ENCODE data around the gene GET3. TPM values are rescaled to one million over a fixed set of nuclear protein-coding genes. Genes with fewer than 3 reads are reported as not detected.

Gene GET3
- polyA plus RNA-seq, 1 of the 3 experiments (the other 2 are of a cell fraction), result 264 TPM

- no peaks in the 10 kb centered on the region for H3K9me3 ChIP-seq
- no peaks in the 10 kb centered on the region for H3K36me3 ChIP-seq (replicated peaks in 1 of 2; ENCODE audit: control insufficient read depth in 1 of 2, insufficient read depth in 2 of 2, low read length in 1 of 2)
- H3K9me2 ChIP-seq, result no peaks in the 10 kb centered on the region
- TF ChIP-seq JUND (IDR thresholded peaks at IDR 0.05) (no peak), POLR2AphosphoS5 (IDR thresholded peaks at IDR 0.05; ENCODE audit: low read depth, low read length) (no peak), MAX (IDR thresholded peaks at IDR 0.05; ENCODE audit: low read depth) (no peak), SMC3 (IDR thresholded peaks at IDR 0.05; ENCODE audit: low read depth, low read length) (no peak), NFIC (IDR thresholded peaks at IDR 0.05; ENCODE audit: borderline replicate concordance) (no peak), FOXJ3 (CRISPR knock-in tag; IDR thresholded peaks at IDR 0.05) (no peak), ZBTB33 (IDR thresholded peaks at IDR 0.05; ENCODE audit: borderline replicate concordance, low read depth) (no peak), RCOR1 (IDR thresholded peaks at IDR 0.05; ENCODE audit: low read length) (no peak), TEAD4 (IDR thresholded peaks at IDR 0.05; ENCODE audit: borderline replicate concordance, insufficient read depth) (no peak), CTCF (IDR thresholded peaks at IDR 0.05) (no peak), YY1 (IDR thresholded peaks at IDR 0.05; ENCODE audit: low read depth) (no peak), TAF1 (IDR thresholded peaks at IDR 0.05; ENCODE audit: borderline replicate concordance, low read depth, low read length) (no peak)
- H4K20me1 ChIP-seq (ENCODE audit: insufficient read depth), result peaks cover 10% of the 10 kb centered on the region
- ChIA-PET POLR2A (no interaction called here), CTCF (interaction anchor here (1.3 to 3.4 kb wide), 4 partner anchors 8 to 60 kb away, joined by 3 to 46 read pairs (median 10); no protein-coding TSS in a partner anchor)
- H3K27me3 ChIP-seq (ENCODE audit: insufficient read depth), result no peaks in the 10 kb centered on the region
- H3K79me2 ChIP-seq (ENCODE audit: insufficient read depth), result peaks cover 11% of the 10 kb centered on the region
- H3K27ac ChIP-seq (ENCODE audit: low read depth in 2 of 2, low read length in 1 of 2), result peak overlapping the region; percentile 97 to 98; a peak in 3 of 4 replicates
- peaks cover 64% of the 10 kb centered on the region for H3F3A ChIP-seq (replicated peaks; ENCODE audit: insufficient read depth)
- no peak overlapping the region for H3K4me2 ChIP-seq
- H3K4me1 ChIP-seq (ENCODE audit: control insufficient read depth in 1 of 2, insufficient read depth in 2 of 2, low read depth in 1 of 2, low read length in 1 of 2), result peaks cover 48 to 69% of the 10 kb centered on the region in 2 experiments
- H3K9ac ChIP-seq, result no peak overlapping the region
- no peak overlapping the region for H3K4me3 ChIP-seq (ENCODE audit: low read depth in 2 of 2, low read length in 1 of 2)
- DNase-seq, result no peak
- WGBS (ENCODE audit: low lambda C conversion rate), result 94% methylated on average over 9 of the region's 10 CpGs
- no peak overlapping the region for H2AFZ ChIP-seq (ENCODE audit: low read depth)
Measured at GRCh38 chr19:12787458-12787857, 50.2 kb downstream of the GET3 start.

GRCh38 chr19:12788042-12788681 is 50.9 kb downstream of the GET3 start:
- Histone ChIP-seq H3K4me1 (ENCODE audit: control insufficient read depth in 1 of 2, insufficient read depth in 2 of 2, low read depth in 1 of 2, low read length in 1 of 2) (peaks cover 44 to 66% of the 10 kb centered on the region in 2 experiments), H3K9ac (peak overlapping the region; percentile 66; the same call in 1 of the 2 replicates), H4K20me1 (ENCODE audit: insufficient read depth) (peaks cover 17% of the 10 kb centered on the region), H3K27me3 (ENCODE audit: insufficient read depth) (no peaks in the 10 kb centered on the region), H3K4me3 (ENCODE audit: low read depth in 2 of 2, low read length in 1 of 2) (no peak overlapping the region), H3F3A (replicated peaks; ENCODE audit: insufficient read depth) (peaks cover 64% of the 10 kb centered on the region), H3K9me2 (no peaks in the 10 kb centered on the region), H3K27ac (ENCODE audit: low read depth in 2 of 2, low read length in 1 of 2) (peak overlapping the region; percentile 96 to 97), H3K4me2 (peak overlapping the region; percentile 88), H3K9me3 (no peaks in the 10 kb centered on the region), H2AFZ (ENCODE audit: low read depth) (0 out of 2 replicates have a peak overlapping the region, but pooled peaks have one; percentile 31), H3K36me3 (replicated peaks in 1 of 2; ENCODE audit: control insufficient read depth in 1 of 2, insufficient read depth in 2 of 2, low read length in 1 of 2) (peaks cover 0 to 6% of the 10 kb centered on the region in 2 experiments), H3K79me2 (ENCODE audit: insufficient read depth) (peaks cover 18% of the 10 kb centered on the region)
- WGBS (ENCODE audit: low lambda C conversion rate), result 37% methylated on average over 4 of the region's 4 CpGs
- POLR2A ChIA-PET, result interaction anchor here (0.7 kb wide), 2 partner anchors 10 to 65 kb away, joined by 3 read pairs; no protein-coding TSS in a partner anchor
- CTCF ChIA-PET, result interaction anchor here (1.3 to 17.1 kb wide), 6 partner anchors 8 to 59 kb away, joined by 3 to 321 read pairs (median 10); no protein-coding TSS in a partner anchor
- DNase-seq, result peak; percentile 33
- TF ChIP-seq GABPA (IDR thresholded peaks at IDR 0.05; ENCODE audit: low read depth) (no peak), ELF1 (IDR thresholded peaks at IDR 0.05) (no peak), ZBTB33 (IDR thresholded peaks at IDR 0.05; ENCODE audit: borderline replicate concordance, low read depth) (no peak), FOXM1 (IDR thresholded peaks at IDR 0.05; ENCODE audit: low read depth) (no peak), NFIC (IDR thresholded peaks at IDR 0.05; ENCODE audit: borderline replicate concordance) (no peak), FOSL2 (IDR thresholded peaks at IDR 0.05; ENCODE audit: borderline replicate concordance, low read depth) (no peak), MEF2A (IDR thresholded peaks at IDR 0.05; ENCODE audit: borderline replicate concordance, low read depth) (no peak), EP300 (IDR thresholded peaks at IDR 0.05; ENCODE audit: borderline replicate concordance in 1 of 2, low read depth in 1 of 2, low read length in 1 of 2) (no peak), USF1 (IDR thresholded peaks at IDR 0.05; ENCODE audit: borderline replicate concordance, low read depth) (no peak), SIN3A (IDR thresholded peaks at IDR 0.05; ENCODE audit: borderline replicate concordance, low read depth, low read length) (no peak), MAX (IDR thresholded peaks at IDR 0.05; ENCODE audit: low read depth) (no peak)
